HepG2 (cell line): ENCODE measurements around the gene NEDD4L. TPM values are rescaled to one million over a fixed set of nuclear protein-coding genes. Genes with fewer than 3 reads are reported as not detected.

Experiments used
- ELF4 ChIP-seq: sonication (generic); formaldehyde crosslinking; IDR thresholded peaks from 2 replicates; pipeline ENCODE4 v1.5.0; 2020; ENCODE audit warnings: missing genetic modification reagents, mild to moderate bottlenecking, moderate library complexity, borderline replicate concordance
- GATA4 ChIP-seq: sonication (generic); IDR thresholded peaks from 2 replicates; pipeline ENCODE4 v1.6.1; 2016; ENCODE audit warnings: antibody characterized with exemption, low read depth, borderline replicate concordance
- GFI1 ChIP-seq: sonication (generic); formaldehyde crosslinking; IDR thresholded peaks from 2 replicates; pipeline ENCODE4 v1.5.0; 2020; ENCODE audit warnings: missing genetic modification reagents, mild to moderate bottlenecking, borderline replicate concordance
- HNRNPUL1 ChIP-seq: fragments of 200-400 bp; formaldehyde crosslinking; IDR thresholded peaks from 2 replicates; pipeline ENCODE4 v1.6.1; 2017; ENCODE audit warnings: low read depth, mild to moderate bottlenecking, low read length, moderate library complexity
- KDM3A ChIP-seq: IDR thresholded peaks from 2 replicates; pipeline ENCODE4 v1.6.1; 2018; ENCODE audit warnings: low read depth, missing compliant biosample characterization
- RBFOX2 ChIP-seq: fragments of 200-400 bp; formaldehyde crosslinking; IDR thresholded peaks from 2 replicates; pipeline ENCODE4 v1.6.1; 2017; ENCODE audit warnings: low read depth, mild to moderate bottlenecking, low read length
- SP5 ChIP-seq: IDR thresholded peaks from 2 replicates; pipeline ENCODE4 v1.6.1; 2016; ENCODE audit warnings: low read depth, borderline replicate concordance
- ZBTB1 ChIP-seq: sonication (generic); formaldehyde crosslinking; IDR thresholded peaks from 2 replicates; pipeline ENCODE4 v1.4.0; 2020; ENCODE audit warnings: missing genetic modification reagents, borderline replicate concordance
- ZFP82 ChIP-seq: sonication (generic); formaldehyde crosslinking; IDR thresholded peaks from 2 replicates; pipeline ENCODE4 v1.5.1; 2020; ENCODE audit warnings: mild to moderate bottlenecking, missing genetic modification reagents, borderline replicate concordance
- ZFY ChIP-seq: sonication (generic); formaldehyde crosslinking; IDR thresholded peaks from 2 replicates; pipeline ENCODE4 v1.4.0; 2020; ENCODE audit warnings: missing genetic modification reagents
- ZNF101 ChIP-seq: sonication (generic); formaldehyde crosslinking; IDR thresholded peaks from 2 replicates; pipeline ENCODE4 v1.4.0; 2020; ENCODE audit warnings: mild to moderate bottlenecking, low read depth, missing genetic modification reagents, borderline replicate concordance
- ZNF530 ChIP-seq: sonication (generic); formaldehyde crosslinking; IDR thresholded peaks from 2 replicates; pipeline ENCODE4 v1.5.0; 2020; ENCODE audit warnings: low read depth, mild to moderate bottlenecking, missing genetic modification reagents
- ZNF577 ChIP-seq: sonication (generic); formaldehyde crosslinking; IDR thresholded peaks from 2 replicates; pipeline ENCODE4 v1.4.0; 2020; ENCODE audit warnings: mild to moderate bottlenecking, low read depth, missing genetic modification reagents, borderline replicate concordance
- ZNF839 ChIP-seq: sonication (generic); formaldehyde crosslinking; IDR thresholded peaks from 2 replicates; pipeline ENCODE4 v1.4.0; 2020; ENCODE audit warnings: missing genetic modification reagents, mild to moderate bottlenecking, borderline replicate concordance
- ZNF879 ChIP-seq: sonication (generic); formaldehyde crosslinking; IDR thresholded peaks from 2 replicates; pipeline ENCODE4 v1.8.1; 2023; ENCODE audit warnings: missing genetic modification reagents
- polyA plus RNA-seq, 8 experiments: library from polyadenylated mRNA; depleted of rRNA in 3 of 8; stranded (reverse) in 7 of 8; unstranded in 1 of 8; fragments of >200 nt; fragmentation: Illumina TruSeq in 4 of 8; extraction: Trizol in 4 of 8; gene quantifications; 2 replicates each; pipeline versions ENCODE4 v1.2.1 to v1.2.3, GENCODE V29; 2011 to 2016; ENCODE audit warnings: low read depth in 4 of 8, missing spikeins in 1 of 8, mixed read lengths in 1 of 8; ENCODE audit not compliant: insufficient read depth in 1 of 8
- total RNA-seq, 5 experiments: library from RNA; depleted of rRNA; stranded (reverse); fragments of >200 nt; fragmentation: Illumina TruSeq; extraction: Trizol; gene quantifications; 2 replicates each; pipeline ENCODE4 v1.2.3, GENCODE V29; 2016; ENCODE audit warnings: low read depth in 1 of 5
- TF ChIP-seq, protein P1 (sequence below): IDR thresholded peaks from 2 replicates; pipeline ENCODE4 v1.6.1; 2016; ENCODE audit warnings: low read depth, missing genetic modification reagents, missing compliant biosample characterization
- TF ChIP-seq, protein P2 (sequence below): IDR thresholded peaks from 2 replicates; pipeline ENCODE4 v1.6.1; 2012; ENCODE audit warnings: low read length, improper control_type of control experiment

The NEDD4L gene
- total and polyA plus RNA-seq, 2 of the 13 experiments (the other 11 are each of a cell fraction or from before 2014, with no cell fraction given) = 168 to 390 TPM

DNA sequence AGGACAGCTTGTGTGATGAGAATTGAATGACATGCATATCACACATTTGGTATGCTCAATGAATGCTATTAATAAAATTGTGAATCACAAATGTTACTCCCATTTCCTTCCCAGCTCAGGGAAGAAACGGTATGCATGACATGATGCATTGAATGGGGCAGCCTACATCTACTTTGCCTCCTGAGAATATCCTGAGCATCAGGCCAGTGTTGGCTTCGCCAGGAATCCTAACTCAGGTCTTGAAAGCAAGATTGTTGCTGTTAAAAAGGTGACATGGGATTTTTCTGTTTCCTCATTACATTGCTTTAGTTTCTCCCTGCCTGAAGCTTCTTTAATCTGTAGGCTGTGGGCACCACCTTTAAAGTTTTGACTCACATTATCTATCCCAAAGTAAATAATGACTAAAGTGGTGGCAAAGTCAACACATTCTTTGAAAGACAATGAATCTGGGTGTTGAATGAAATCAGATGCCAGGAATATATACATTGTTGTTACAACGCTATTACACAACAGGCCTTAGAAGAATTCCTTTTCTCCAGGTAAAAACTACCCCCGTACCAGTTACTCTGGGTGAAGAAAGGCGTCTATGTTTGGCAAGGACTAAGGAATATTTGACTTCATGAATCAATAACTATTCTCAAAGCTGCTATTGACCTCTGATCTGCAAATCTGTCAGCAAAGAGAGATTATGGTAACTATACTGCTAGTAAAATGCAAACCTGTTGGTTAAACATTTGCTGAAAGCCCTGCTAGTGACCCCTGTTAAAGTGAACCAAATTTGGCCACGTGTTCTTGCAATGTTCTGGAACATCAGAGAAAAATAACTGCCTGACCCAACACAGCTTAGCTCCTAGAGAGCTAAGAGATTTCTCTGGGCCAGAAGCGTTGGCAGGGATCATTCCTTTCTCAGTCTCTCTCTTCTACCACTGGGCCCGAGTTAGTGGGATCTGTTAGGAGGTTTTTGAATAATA is 30.5 kb upstream of the NEDD4L start (continued):
- TF ChIP-seq, protein P1, sequence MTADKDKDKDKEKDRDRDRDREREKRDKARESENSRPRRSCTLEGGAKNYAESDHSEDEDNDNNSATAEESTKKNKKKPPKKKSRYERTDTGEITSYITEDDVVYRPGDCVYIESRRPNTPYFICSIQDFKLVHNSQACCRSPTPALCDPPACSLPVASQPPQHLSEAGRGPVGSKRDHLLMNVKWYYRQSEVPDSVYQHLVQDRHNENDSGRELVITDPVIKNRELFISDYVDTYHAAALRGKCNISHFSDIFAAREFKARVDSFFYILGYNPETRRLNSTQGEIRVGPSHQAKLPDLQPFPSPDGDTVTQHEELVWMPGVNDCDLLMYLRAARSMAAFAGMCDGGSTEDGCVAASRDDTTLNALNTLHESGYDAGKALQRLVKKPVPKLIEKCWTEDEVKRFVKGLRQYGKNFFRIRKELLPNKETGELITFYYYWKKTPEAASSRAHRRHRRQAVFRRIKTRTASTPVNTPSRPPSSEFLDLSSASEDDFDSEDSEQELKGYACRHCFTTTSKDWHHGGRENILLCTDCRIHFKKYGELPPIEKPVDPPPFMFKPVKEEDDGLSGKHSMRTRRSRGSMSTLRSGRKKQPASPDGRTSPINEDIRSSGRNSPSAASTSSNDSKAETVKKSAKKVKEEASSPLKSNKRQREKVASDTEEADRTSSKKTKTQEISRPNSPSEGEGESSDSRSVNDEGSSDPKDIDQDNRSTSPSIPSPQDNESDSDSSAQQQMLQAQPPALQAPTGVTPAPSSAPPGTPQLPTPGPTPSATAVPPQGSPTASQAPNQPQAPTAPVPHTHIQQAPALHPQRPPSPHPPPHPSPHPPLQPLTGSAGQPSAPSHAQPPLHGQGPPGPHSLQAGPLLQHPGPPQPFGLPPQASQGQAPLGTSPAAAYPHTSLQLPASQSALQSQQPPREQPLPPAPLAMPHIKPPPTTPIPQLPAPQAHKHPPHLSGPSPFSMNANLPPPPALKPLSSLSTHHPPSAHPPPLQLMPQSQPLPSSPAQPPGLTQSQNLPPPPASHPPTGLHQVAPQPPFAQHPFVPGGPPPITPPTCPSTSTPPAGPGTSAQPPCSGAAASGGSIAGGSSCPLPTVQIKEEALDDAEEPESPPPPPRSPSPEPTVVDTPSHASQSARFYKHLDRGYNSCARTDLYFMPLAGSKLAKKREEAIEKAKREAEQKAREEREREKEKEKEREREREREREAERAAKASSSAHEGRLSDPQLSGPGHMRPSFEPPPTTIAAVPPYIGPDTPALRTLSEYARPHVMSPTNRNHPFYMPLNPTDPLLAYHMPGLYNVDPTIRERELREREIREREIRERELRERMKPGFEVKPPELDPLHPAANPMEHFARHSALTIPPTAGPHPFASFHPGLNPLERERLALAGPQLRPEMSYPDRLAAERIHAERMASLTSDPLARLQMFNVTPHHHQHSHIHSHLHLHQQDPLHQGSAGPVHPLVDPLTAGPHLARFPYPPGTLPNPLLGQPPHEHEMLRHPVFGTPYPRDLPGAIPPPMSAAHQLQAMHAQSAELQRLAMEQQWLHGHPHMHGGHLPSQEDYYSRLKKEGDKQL (CRISPR knock-in tag) = peak; percentile 98
- TF ChIP-seq ZFP82 (CRISPR knock-in tag) = peak; percentile 58; the same call in 1 of the 2 replicates
- TF ChIP-seq ZBTB1 (CRISPR knock-in tag) = no peak
- TF ChIP-seq ZNF101 (CRISPR knock-in tag) = 0 out of 2 replicates have a peak, but pooled peaks have one; percentile 67
- peak; percentile 83 for TF ChIP-seq HNRNPUL1
- peak; percentile 7; the same call in 1 of the 2 replicates for TF ChIP-seq ZFY
- no peak for TF ChIP-seq ELF4 (CRISPR knock-in tag)
- peak; percentile 91; the same call in 1 of the 2 replicates for TF ChIP-seq GATA4
- TF ChIP-seq GFI1 (CRISPR knock-in tag) = peak; percentile 97
- TF ChIP-seq, protein P2, sequence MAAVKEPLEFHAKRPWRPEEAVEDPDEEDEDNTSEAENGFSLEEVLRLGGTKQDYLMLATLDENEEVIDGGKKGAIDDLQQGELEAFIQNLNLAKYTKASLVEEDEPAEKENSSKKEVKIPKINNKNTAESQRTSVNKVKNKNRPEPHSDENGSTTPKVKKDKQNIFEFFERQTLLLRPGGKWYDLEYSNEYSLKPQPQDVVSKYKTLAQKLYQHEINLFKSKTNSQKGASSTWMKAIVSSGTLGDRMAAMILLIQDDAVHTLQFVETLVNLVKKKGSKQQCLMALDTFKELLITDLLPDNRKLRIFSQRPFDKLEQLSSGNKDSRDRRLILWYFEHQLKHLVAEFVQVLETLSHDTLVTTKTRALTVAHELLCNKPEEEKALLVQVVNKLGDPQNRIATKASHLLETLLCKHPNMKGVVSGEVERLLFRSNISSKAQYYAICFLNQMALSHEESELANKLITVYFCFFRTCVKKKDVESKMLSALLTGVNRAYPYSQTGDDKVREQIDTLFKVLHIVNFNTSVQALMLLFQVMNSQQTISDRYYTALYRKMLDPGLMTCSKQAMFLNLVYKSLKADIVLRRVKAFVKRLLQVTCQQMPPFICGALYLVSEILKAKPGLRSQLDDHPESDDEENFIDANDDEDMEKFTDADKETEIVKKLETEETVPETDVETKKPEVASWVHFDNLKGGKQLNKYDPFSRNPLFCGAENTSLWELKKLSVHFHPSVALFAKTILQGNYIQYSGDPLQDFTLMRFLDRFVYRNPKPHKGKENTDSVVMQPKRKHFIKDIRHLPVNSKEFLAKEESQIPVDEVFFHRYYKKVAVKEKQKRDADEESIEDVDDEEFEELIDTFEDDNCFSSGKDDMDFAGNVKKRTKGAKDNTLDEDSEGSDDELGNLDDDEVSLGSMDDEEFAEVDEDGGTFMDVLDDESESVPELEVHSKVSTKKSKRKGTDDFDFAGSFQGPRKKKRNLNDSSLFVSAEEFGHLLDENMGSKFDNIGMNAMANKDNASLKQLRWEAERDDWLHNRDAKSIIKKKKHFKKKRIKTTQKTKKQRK = no peak
- TF ChIP-seq ZNF839 (CRISPR knock-in tag) = no peak
- TF ChIP-seq ZNF530 (CRISPR knock-in tag) = no peak
- TF ChIP-seq SP5 (CRISPR knock-in tag) = peak; percentile 51
- peak; percentile 41; the same call in 1 of the 2 replicates for TF ChIP-seq KDM3A
- TF ChIP-seq ZNF577 = no peak
- TF ChIP-seq RBFOX2 = no peak
- no peak for TF ChIP-seq ZNF879 (CRISPR knock-in tag)
